GM18519 (cell line): ENCODE results near the gene PDZK1IP1.
"Not testable (repeated sequence)": the region's sequence is repeated elsewhere in the genome, so short reads cannot be mapped to it uniquely, and the experiment has no call there.

ENCODE experiments used
- ATAC-seq: cut with Tn5 transposase; IDR thresholded peaks from one replicate; pipeline ENCODE4 v1.9.1; 2021; ENCODE audit warnings: mild to moderate bottlenecking, moderate library complexity; ENCODE audit not compliant: unreplicated experiment, low FRiP score

Gene PDZK1IP1

DNA sequence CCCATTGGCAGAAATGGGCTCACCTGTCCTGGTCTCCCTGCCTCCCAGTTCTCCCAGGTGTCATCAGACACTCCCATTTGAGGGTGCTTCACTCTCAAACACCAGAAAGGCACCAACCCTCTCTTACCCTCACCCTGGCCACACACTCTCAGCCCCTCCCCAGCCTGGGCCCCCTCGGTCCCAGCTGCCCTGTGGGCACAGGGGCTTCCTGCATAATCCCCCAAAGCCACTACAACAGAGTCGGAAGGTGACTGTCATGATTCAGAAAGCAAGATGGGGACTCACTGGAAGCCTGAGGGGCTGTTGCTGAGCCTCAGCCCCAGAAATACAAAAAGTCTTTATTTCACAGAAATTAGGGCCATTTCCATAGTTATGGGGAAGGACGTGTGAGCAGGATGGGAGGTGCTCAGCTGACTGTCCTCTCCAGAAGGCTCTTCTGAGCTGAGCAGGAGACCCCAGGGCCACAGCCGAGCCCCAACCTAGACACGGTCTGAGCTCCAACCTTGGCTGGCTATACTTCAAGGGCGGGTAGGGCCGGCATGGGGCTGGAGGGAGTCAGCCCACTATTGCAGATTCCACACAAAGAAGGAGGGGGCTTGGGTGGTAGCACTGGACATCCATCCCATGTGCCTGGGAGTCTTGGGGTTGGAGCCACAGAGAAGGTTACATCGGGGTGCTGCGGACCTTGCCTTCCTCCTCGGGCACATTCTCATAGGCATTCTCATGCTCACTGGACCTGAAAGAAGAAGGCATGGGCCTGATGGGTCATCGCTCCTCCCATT lies 6.3 kb downstream of the PDZK1IP1 start:
- no peak for ATAC-seq

DNA sequence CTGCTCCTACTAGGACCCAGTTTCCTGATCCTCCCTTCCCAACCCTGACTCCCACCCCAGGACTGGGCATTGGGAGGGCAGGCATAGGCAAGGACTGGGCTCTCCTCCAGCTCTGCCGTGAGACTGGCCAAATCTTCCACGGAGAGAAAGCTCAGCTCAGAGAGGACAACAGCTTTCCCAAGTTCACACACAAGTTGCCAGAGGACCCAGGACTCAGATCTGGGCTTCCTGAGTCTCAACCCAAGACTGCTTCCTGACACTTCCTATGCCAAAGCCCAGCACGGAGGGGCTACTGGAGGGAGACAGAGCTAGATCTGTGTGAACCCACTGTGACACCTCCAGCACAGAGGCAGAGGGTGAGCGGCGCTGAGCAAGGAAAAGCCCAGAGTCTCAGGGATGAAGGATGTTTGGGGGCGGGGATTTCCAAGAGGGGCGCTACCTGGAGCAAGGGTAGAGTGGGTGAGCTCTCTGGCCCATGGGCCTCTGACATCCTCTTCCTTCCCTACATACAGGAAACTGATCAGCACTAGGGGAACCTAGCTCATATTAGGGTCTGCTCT lies 7.1 kb downstream of the PDZK1IP1 start:
- no peak for ATAC-seq

DNA sequence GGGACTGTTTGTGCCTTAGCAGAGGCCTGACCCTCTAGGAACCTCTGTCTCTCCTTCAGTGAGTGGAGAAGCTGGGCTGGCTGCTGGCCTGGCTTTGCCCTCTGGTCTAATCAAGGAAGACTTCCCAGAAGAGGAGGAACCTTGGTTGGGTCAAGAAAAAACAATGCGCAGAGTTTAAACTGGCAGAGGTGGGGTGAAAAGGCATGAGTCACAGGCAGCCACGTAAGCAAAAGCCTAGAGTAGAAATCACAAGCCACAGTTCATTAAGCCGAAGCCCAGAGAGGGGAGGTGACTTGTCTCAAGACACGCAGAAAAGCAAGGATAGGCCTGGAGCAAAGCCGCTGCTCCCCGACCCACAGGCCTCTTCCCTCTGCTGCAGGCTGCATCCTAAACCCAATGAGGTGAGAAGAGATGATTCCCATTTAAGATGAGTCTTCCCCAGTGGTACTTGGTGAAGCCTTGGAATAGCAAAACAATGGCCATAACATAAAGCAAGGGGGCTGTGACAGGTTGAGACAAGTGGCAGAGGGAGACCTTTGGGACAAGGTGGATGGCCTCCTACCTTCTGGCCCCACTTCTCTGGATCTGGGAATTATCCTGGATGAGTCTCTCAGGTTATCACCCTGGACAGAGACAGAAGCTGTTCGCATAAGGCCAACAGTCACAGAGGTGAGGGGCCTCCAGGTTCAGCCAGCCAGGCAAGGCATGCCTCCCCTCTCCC lies 7.7 kb downstream of the PDZK1IP1 start:
- ATAC-seq, result no peak

DNA sequence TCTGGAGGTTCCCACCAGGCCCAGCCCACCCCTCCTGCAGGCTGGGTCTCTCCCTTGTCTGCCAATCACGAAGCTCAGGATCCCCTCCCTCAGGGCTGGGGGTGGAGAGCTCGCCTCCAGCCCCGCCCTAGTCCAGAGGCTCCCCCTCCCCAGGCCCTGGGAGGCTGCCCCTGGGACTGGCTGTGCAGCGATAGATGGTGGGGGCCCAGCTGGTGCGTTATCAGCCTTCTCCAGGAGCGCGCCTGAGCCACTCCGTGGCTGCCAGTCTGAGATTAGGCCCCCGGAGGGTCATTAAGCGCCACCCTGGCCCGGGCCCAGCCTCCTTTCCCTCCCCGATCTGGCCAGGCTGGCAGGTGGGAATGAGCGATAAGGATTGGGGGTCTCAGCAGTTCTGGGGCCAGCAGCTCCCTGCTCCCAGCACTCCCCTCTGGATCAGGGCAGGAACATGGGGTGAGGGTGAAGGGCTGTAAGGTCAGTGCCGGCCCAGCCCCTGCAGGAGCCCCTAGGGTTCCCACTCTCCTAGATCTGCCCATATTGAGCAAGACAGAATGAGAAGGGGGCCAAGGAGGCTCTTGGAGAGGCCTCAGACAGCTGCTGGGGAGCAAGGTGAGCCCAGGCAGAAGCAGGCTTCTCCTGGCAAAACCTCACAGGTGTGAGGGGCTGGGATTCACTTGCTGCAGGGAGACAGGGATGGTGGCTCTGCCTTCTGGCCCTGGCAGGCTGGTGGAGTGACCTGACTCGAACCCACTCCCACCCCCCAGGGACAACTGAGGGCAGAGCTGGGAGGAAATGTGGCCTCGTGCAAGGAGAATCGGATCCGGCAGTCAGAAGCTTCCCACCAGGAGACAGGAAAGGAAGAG lies 8.5 kb downstream of the PDZK1IP1 start:
- ATAC-seq, result no peak

DNA sequence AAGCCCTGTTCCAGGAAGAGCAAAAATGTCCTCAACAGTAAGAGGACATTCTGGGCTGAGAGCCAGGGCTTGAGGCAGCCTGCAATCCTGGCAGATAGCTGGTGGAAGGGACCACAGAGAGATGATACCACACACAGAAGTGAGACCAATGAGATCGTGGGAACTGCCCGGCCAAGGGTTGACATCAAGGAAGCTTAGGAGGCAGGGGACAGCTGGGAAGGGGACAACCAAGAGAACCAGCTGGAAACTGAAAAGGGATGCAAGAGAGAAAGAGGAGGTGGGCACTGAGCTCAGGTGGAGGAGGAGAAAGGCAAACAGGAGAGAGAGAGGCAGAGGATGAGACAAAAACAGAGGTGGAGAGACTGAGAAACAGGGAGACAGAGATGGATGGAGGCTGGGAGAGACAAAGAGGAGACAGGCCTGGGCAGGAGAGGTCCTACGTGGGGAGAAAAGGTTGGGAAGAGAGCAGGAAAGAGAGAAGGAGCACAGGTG lies 9.2 kb downstream of the PDZK1IP1 start:
- ATAC-seq, result no peak

DNA sequence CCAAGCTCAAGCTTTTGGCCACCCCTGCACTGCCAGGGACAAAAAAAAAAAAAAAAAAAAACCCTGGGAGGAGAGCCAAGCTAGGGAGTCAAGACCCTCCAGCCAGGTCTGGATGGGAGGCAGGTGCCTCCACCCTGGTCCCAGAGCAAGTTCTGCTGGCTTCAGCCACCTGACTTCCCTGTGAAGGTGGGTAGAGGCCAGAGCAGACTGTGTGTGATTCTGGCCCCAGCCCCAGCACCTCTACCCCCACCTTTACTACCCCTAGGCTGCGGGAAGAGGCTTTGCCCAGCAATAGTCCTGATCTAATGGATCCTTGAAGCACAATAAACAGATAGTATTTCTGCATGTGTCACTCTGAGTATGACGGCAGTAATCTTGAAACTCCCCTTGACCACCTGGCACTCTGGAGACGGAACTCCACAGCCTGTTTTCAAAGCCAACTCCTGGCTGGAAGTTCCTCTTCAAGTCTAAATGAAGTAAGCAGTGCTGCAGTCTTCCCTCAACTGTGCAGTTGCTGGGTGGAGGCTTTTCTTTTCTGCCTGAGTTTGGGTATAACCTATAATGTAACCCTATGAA lies 9.8 kb downstream of the PDZK1IP1 start:
- no peak for ATAC-seq

DNA sequence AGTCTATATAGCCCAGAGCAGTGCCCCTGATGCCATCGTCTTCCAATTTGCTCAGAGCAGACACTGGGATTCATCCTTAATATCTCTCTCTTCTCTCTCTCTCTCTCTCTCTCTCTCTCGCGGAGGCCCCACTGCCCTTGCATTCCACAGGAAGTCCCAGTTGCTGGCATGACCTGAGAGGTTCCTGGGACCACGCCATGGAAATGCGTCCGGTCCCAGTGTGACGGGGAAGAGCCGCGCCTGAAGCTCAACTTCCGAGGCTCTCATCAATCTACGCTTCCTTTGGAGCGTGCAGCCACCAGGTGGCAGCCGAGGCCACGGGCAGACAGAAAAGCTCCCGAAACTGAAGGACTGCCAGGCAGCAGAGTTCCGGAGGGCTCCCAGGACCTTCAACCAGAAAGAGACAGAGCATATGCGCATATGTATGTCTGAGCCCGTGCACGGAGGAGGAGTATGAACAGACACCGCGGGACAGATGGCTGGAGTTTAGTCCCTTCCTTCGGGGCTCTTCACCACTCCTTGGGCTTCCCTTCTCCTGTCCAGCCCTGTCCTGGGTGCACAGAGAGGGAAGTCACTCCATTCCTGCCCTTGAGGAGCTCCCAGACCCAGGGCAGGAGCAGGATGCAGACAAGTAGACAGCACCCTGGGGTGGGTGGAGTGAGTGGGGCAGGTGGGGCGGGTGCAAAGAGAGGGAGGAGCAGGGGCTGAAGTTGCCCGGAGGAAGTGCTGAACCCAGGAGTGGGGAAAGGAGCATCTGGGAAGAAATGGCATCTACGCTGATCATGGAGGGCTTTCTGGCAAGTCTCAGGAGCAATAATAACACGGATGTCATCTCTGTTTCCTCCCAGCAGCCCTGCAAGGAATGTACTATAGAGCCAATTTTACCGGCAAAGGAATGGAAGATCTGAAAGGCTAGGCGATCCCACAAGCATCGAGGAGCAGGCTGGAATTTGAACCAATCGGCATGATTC lies 10.5 kb downstream of the PDZK1IP1 start:
- peak; percentile 87 for ATAC-seq

DNA sequence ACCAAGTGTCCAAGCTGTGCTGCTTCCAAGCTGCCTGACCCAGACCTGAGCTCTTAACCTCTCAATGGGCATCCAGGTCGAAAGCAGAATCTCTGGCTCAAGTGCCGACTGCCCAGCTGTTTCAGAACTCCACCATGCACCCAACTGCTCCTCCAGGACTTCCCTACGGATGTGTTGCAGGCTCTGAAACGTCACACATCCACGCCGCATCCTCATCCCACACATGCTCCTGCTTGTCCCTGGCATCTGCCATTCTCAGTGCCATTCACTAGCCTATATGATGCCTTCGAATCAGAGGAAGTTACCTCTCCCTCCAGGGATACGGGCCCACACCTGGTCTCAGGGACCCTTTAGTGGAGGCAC lies 11.2 kb downstream of the PDZK1IP1 start:
- ATAC-seq, result no peak

DNA sequence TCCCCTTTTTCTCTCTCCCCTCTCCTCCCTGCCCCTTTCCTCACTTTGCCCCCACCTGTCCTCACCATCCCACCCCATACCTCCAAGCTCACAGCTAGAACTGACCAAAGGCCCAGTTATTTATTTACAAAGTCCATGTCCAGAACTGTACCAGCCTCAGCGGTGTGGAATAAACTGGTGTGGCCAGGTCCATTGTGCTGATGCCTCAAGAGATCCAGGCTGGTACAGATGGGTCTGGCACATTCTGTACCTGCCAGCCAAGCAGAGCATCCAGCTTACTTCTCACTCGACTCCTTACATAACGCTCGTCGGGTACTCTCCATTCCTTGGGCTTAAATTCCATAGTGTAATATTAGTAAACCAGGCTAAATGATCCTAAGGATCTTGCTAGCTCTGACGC lies 11.8 kb downstream of the PDZK1IP1 start:
- no peak for ATAC-seq

DNA sequence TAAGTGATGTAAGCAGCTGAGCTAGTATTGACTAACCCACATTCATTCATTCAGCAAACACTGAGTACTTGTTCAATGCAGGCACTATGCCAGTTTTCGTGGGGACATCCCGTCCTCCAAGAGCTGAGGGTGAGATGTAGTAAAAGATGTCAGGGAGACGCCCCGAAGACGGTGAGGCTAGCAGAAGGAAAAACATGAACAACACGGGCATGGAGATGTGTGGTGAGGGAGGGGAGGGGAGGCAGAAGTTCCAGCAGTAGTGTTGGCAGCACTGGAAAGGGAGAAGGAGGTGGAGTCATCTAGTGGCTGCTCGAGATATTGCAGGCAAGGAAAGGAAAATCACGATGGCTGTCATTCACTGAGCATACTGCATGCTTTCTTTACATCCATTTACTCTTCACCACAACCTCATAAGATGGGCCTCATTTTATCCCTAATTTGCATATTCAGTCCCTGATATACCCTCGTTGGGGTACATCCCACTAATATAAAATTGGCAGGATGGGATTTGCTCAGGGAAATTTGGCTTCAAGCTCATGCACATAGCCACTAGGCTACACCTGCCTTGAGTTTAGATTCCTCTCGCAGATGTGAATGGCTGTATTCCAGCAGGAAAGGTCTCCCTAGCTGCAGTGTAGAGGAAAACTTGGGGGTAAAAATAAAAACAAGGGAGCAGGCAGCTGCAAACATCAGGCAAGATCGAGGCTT lies 14.5 kb downstream of the PDZK1IP1 start:
- peak; percentile 41 for ATAC-seq

DNA sequence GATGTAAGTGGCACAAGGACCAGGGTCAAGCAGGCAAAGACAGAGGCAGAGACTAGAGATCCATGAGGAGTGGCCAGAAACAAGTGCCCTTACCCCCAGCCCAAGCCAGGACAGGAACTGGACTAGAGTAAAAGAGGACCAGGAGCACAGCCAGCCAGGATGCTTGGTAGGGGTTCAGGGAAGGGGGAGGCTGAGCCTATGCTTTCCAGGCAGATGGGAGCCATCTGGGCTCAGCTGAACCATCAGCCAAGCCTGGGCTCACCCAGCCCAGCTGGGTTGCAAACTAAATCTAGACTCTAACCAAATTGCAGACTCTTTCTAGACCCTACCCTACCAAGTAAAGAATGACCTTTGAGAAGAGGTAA lies 15.2 kb downstream of the PDZK1IP1 start:
- ATAC-seq, result no peak

DNA sequence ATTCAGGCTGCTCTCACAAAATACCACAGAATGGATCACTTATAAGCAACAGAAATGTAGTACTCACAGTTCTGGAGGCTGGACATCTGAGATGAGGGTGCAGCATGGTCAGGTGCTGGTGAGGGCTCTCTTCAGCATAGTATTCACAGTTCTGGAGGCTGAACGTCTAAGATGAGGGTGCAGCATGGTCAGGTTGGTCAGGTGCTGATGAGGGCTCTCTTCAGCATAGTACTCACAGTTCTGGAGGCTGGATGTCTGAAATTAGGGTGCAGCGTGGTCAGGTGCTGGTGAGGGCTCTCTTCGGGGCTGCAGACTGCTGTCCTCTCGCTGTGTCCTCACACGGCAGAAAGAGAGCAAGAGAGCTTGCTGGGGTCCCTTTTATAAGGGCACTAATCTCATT lies 17.1 kb downstream of the PDZK1IP1 start:
- ATAC-seq, result no peak

DNA sequence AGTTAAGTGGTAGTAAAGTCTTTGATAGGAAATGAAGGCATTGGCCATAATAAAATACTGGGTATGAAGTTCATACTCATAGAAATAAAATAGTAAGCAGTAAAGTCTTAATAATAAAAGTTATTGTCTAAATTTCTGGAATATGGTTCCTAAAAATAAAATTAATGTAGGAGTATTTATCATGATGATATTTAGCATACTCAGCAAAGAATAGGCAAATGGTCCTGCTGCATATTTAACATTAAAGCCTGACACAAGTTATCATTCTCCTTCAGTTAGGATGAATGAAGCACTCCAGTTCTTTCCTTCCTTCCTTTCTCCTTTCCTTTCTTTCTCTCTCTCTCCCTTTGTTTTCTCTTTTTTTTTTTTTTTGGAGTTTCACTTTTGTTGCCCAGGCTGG lies 25.3 kb downstream of the PDZK1IP1 start:
- ATAC-seq, result no peak

DNA sequence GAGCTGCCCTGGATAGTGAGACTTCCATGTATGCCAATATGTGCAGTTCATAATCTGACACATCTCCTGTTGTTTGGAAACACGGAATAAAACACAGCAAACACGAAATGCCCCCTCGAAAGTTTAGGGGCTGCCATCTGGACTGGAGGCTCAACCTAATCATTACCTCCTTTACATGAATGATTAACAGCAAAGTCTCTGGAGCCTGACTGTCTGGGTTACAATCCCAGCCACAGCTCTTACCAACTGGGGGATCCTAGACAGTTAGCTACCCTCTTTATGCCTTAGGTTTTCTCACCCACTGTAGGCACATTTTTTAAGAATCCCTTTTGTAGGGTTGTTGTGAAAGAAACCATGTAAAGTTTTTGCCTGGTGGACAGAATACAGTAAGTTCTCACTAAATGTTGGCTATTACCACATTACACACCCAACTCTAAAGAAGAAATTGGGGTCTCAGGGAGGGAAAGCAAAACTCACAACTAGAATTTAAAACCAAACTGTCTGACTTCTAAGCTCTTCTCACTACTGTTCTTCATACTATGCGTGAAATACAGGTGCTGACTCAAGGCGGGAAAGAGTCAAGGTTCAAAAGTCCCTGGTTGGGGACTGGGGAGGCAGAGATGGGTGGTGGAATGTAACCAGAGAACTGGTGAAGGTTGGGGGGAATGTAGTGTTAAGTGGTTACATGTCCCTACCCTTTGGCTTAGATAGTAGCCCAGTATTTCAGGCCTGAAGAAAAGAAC lies 28.4 kb downstream of the PDZK1IP1 start:
- ATAC-seq, result no peak

DNA sequence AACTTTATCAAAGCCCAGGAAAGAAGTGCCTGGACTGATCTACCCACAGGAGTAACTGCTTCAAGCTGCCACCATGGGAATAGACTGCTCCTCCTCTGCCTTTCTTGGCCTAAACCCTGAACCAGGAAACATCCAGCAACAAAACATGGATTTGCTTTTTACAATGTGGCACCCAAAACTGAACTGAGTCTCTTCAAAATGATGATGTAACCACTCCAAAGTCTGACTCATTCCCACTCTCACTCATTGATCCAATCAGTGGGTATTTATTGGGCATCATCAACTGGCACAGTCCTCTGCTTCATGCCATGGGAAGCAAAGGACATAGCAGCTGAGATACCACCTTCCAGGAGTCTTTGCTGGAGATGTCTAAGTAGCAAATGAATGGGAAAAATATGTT lies 29.1 kb downstream of the PDZK1IP1 start:
- no peak for ATAC-seq

DNA sequence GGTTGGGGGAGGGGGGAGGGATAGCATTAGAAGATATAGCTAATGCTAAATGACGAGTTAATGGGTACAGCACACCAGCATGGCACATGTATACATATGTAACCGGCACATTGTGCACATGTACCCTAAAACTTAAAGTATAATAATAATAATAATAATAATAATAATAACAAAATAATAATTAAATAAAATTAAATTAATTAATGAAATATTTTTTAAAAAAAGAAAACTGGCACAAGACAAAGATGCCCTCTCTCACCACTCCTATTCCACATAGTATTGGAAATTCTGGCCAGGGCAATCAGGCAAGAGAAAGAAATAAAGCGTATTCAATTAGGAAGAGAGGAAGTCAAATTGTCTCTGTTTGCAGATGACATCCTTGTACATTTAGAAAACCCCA lies 31.9 kb downstream of the PDZK1IP1 start:
- ATAC-seq, result not testable (repeated sequence)

DNA sequence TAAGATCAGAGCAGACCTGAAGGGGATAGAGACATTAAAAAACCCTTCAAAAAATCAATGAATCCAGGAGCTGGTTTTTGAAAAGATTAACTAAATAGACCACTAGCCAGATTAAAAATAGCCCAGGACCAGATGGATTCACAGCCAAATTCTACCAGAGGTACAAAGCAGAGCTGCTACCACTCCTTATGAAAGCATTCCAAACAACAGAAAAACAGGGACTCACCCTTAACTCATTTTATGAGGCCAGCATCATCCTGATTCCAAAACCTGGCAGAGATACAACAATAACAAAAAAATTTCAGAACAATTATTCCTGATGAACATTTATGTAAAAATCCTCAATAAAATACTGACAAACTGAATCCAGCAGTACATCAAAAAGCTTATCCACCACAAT lies 33.4 kb downstream of the PDZK1IP1 start:
- not testable (repeated sequence) for ATAC-seq

DNA sequence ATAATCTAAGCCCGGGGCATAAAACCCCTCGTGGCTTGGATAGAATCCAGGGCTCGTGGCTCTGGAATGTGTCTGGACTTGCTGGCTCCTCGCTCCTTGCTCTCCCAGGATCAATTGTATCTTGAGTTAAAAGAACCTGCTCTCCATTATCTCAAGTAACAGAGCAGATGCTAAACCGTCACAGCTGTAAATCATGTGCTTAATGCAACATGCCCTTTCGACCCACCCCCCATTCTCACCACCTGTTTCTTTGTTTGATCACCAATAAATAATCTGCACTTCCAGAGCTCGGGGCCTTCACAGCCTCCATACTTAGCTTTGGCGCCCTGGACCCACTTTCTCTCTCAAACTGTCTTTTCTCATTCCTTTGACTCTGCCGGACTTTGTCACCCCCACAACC lies 40.7 kb downstream of the PDZK1IP1 start:
- not testable (repeated sequence) for ATAC-seq
